Fibroblast of pulmonary artery (primary cell): ENCODE data around the gene MAGEC1.
A peak's percentile ranks its signal among the peaks of the same experiment; 100 is the strongest.

ENCODE experiments used
- DNase-seq: peaks from one replicate; pipeline ENCODE4 v3.0.0-alpha.2; 2010; ENCODE audit warnings: low read depth
- H3K4me3 ChIP-seq: replicated peaks from 2 replicates; pipeline ENCODE4 v1.5.1; 2011; ENCODE audit warnings: low read depth, mild to moderate bottlenecking, control low read depth, low read length, moderate library complexity
- TF ChIP-seq, protein P1 (sequence below): IDR thresholded peaks from 2 replicates; pipeline ENCODE4 v1.5.1; 2011; ENCODE audit warnings: mild to moderate bottlenecking, control low read depth, low read length, inconsistent platforms; ENCODE audit errors: missing control alignments

MAGEC1 gene

DNA sequence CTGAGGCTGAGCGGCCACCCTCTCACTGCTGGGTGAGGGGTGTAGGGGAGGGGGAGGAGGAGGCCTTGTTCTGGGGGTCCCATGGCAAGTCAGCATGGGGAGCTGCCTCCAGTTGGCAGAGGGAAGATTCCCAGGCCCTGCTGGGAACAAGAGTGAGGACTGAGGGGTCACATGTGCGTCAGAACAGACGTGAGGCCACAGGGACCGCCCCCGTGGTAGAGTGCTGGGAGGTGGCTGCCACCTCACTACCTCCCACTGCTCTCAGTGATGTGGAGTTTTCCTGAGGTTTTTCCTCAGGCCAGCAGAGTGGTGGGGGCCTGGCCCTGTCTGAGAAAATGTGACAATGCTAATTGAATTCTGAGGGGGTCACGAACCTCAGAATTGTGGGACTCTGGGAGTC is 568 bp downstream of the MAGEC1 start:
- no peak for DNase-seq
- TF ChIP-seq, protein P1, sequence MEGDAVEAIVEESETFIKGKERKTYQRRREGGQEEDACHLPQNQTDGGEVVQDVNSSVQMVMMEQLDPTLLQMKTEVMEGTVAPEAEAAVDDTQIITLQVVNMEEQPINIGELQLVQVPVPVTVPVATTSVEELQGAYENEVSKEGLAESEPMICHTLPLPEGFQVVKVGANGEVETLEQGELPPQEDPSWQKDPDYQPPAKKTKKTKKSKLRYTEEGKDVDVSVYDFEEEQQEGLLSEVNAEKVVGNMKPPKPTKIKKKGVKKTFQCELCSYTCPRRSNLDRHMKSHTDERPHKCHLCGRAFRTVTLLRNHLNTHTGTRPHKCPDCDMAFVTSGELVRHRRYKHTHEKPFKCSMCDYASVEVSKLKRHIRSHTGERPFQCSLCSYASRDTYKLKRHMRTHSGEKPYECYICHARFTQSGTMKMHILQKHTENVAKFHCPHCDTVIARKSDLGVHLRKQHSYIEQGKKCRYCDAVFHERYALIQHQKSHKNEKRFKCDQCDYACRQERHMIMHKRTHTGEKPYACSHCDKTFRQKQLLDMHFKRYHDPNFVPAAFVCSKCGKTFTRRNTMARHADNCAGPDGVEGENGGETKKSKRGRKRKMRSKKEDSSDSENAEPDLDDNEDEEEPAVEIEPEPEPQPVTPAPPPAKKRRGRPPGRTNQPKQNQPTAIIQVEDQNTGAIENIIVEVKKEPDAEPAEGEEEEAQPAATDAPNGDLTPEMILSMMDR: no peak
- H3K4me3 ChIP-seq: no peak overlapping the region

DNA sequence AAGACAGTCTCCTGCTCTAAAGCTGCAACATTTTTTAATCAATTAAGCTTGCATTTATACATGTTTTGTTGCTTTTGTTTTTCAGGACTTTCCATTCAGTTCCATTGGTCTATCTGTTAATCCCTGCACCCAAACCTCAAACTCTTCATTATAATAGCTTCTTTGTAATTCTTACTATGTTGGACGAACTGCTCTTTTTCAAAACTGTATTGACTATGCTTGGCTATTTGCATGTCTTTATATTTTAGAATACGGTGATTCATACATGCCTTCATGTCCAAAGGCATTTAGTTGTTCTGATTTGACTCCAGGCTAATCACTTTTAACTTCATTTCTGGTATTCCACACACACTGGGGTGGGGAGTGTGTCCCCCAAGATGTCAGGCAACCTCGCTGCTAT is 14.1 kb downstream of the MAGEC1 start:
- DNase-seq: no peak
- no peak overlapping the region for H3K4me3 ChIP-seq
- TF ChIP-seq, protein P1: no peak

DNA sequence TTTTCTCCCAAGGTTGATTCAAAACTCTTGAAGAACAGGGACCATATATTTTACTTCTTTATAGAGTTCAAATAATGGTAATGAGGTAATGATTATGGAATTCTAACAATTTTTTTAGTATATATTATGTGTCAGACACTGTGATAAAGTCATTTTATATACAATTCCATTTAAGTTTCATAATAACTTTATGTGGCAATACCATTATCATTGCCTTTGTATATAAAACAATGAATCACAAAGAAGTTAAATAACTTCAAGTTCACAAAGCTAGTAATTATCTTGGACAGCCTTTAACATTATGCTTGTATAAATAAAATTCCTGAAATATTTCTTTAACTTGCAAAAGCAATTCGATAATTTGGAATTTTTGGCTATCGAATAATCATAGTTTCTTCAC is 20.6 kb downstream of the MAGEC1 start:
- TF ChIP-seq, protein P1: no peak
- no peak overlapping the region for H3K4me3 ChIP-seq
- no peak for DNase-seq

DNA sequence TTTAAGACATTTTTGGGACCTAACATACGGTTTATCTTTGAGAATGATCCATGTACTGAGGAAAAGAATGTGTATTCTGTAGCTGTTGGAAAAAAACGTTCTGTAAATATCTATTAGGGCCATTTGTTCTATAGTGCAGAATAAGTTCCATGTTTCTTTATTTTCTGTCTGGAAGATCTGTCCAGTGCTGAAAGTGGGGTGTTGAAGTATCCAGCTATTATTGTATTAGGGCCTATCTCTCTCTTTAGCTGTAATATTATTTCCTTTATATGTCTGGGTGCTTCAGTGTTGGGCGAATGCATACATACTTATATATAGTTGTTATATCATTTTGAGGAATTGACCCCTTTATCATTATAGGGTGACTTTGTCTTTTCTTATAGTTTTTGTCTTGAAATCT is 24.7 kb downstream of the MAGEC1 start:
- no peak overlapping the region for H3K4me3 ChIP-seq
- DNase-seq: no peak
- TF ChIP-seq, protein P1: no peak

DNA sequence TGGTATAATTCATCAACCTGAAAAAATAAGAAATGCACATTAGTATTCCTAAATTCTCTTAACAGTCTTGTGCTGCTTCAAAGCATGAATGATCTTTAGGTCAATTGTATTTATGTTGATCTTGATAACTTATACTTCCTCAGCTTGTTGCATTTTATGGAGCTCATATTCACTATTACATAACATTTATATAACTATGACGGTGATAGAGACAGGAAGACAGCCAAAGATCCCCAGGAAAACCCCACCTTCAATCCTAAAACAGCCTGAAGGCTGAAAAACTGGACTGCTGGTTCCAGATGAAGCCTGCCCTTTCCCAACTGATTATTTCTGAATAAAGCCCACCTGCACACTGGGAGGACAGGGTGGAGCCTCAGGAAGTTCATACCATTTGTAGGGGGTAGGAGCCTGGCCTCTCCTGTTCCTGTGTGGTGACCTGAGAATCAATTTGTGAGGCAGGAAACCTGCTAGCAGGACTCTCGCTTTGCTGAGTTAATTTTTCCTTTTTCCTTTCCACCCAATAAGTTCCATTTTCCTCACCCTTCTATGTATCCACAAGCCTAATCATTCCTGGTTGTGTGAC is 30.5 kb downstream of the MAGEC1 start:
- no peak for DNase-seq

GRCh38 chrX:141935645-141936044 is 32.0 kb downstream of the MAGEC1 start:
- no peak for DNase-seq
- no peak overlapping the region for H3K4me3 ChIP-seq
- TF ChIP-seq, protein P1: no peak

More for the DNA sequence above, 30.5 kb downstream of the MAGEC1 start:
- TF ChIP-seq, protein P1: no peak
- no peak overlapping the region for H3K4me3 ChIP-seq

DNA sequence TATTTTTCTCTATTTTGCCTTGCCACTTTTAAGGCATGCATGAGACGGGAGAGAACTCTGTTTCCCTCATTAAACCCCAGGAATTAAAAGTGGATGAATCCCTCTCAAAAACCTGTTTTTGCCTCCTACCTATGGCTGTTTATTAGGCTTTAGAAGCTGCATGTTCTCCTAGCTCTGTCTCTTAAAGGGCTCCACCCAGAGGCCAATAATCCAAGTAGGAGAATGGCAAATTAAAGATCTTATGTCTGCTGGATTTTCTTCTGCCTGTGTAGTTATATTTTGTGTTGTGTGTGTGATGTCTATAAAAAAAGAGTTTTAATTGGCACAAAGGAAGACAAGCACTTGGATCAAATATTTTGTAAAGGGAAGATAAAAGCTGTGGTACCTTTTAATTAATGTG is 32.4 kb downstream of the MAGEC1 start:
- DNase-seq: peak; percentile 32
- no peak overlapping the region for H3K4me3 ChIP-seq
- TF ChIP-seq, protein P1: peak; percentile 41
